Measurements from ENCODE around the gene DEFB112. TPM values are rescaled to one million over a fixed set of nuclear protein-coding genes. Genes with fewer than 3 reads are reported as not detected.
A peak's percentile ranks its signal among the peaks of the same experiment; 100 is the strongest.

Gene DEFB112
- total and polyA plus RNA-seq, 12 donors, result not detected

DNA sequence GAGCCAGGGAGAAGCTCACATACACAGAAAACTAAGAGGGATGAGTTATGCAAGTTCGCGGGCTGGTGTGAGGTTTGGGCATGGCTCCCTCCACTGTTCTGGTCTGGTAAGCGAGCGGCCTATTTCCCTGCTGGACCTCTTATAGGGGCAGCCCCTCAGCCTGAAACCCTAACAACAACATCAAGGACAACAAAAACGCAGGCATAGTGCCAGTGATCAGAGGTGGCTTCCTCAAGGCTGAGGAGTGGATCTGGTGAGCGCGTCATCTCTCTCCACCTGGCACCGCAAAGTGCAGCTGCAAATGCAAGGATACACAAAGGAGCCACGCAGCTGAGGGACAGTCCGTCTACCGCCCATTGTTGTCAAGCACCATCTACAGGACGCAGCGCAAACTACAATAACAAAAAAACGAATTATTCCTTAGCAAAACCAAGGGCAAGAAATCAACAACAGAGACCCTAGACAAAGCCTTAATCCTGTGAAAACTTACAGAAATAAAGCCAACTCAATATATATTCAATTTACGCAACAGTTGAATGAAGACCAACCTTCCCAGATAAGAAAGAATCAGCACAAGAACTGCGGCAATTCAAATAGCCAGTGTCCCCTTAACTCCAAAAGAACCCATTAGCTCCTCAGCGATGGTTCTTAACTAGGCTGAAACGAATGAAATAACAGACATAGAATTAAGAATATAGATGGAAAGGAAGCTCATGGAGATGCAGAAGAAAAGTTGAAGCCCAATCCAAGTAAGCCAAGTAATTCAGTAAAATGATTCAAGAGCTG is 18.8 kb downstream of the DEFB112 start:
- H3K4me1 ChIP-seq (replicated peaks in 1 of 2), result no peaks in the 10 kb centered on the region
- H3K36me3 ChIP-seq (replicated peaks in 1 of 2), result no peaks in the 10 kb centered on the region
- 42 to 53% (median 50%) methylated on average over 18 of the region's 18 CpGs for WGBS, 4 donors
- H3K9me3 ChIP-seq (replicated peaks in 1 of 3), result no peaks in the 10 kb centered on the region
- TF ChIP-seq POLR2A (IDR thresholded peaks at IDR 0.05), result no peak
- TF ChIP-seq, protein P1, sequence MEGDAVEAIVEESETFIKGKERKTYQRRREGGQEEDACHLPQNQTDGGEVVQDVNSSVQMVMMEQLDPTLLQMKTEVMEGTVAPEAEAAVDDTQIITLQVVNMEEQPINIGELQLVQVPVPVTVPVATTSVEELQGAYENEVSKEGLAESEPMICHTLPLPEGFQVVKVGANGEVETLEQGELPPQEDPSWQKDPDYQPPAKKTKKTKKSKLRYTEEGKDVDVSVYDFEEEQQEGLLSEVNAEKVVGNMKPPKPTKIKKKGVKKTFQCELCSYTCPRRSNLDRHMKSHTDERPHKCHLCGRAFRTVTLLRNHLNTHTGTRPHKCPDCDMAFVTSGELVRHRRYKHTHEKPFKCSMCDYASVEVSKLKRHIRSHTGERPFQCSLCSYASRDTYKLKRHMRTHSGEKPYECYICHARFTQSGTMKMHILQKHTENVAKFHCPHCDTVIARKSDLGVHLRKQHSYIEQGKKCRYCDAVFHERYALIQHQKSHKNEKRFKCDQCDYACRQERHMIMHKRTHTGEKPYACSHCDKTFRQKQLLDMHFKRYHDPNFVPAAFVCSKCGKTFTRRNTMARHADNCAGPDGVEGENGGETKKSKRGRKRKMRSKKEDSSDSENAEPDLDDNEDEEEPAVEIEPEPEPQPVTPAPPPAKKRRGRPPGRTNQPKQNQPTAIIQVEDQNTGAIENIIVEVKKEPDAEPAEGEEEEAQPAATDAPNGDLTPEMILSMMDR (IDR thresholded peaks at IDR 0.05), result no peak
- intact Hi-C loops (cut with DNase I), result no loop called here
- no peaks in the 10 kb centered on the region for H3K27me3 ChIP-seq
- H3K27ac ChIP-seq, result no peak overlapping the region
- no peak overlapping the region for H3K4me3 ChIP-seq
- DNase-seq, result peak in 4 of 7 donors; percentile 10 to 23 (median 18)

DNA sequence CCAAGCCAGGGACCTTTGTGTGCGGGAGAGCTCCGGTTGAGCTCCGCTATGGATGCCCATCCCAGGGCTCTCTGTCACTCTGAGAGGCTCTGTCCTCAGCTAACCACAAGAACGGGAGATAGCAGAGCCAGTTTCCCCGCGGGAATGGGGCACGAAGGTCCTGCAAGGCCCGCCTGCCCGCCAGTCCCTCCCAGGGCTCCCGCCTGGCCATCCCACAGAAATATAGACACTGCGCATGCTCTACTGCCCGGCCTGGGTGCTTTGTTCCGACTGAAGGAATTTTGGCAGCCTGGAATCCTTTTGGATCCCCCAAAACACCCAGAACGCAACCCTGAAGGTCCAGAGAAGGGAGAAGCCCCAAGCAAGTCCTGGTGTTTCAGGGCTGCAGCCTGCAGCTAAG is 19.4 kb downstream of the DEFB112 start:
- no peaks in the 10 kb centered on the region for H3K27me3 ChIP-seq
- H3K36me3 ChIP-seq (replicated peaks in 1 of 2), result no peaks in the 10 kb centered on the region
- H3K4me1 ChIP-seq (replicated peaks in 1 of 2), result no peaks in the 10 kb centered on the region
- DNase-seq, result no peak
- H3K4me3 ChIP-seq, result no peak overlapping the region
- H3K27ac ChIP-seq, result no peak overlapping the region
- 86 to 99% (median 91%) methylated on average over 8 to 14 of the region's 14 CpGs for WGBS, 4 donors
- TF ChIP-seq POLR2A (IDR thresholded peaks at IDR 0.05), result no peak
- intact Hi-C loops (cut with DNase I), result no loop called here
- no peaks in the 10 kb centered on the region for H3K9me3 ChIP-seq (replicated peaks in 1 of 3)

- 84 to 96% (median 91%) methylated on average over 3 to 4 of the region's 4 CpGs for WGBS, 4 donors
Measured at GRCh38 chr6:50025258-50025657, 24.5 kb downstream of the DEFB112 start.

DNA sequence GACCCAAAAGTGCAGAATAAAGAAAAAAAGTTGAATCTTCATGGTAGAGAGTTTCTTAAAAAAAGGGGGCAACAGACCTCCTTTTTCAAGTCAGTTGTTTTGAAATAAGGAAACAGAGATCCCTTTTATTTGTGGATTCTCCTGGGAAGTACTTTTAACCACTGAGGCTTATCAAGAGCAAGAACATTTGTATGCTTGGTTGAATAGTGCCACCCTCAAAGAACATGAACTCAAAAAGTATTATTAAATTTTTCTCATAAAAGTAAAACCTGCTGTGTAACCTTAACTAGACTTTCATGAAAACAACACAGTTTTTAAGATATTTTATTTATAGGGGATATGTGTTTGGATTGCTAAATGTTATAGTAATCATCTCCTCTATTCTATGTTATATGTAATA is 27.8 kb downstream of the DEFB112 start, which contains the start of gene DEFB110:
DEFB110 (minus strand) TSS at position 101 of the 400 bp plus-strand sequence; CDS start at position 42, 59 bp downstream.
- no peak for DNase-seq
- no peaks in the 10 kb centered on the region for H3K36me3 ChIP-seq (replicated peaks in 1 of 2)
- H3K27me3 ChIP-seq, result no peaks in the 10 kb centered on the region
- H3K4me1 ChIP-seq (replicated peaks in 1 of 2), result no peaks in the 10 kb centered on the region
- no peak within 1 kb of the TSS for H3K4me3 ChIP-seq
- TF ChIP-seq, protein P1 (IDR thresholded peaks at IDR 0.05), result no peak
- TF ChIP-seq POLR2A (IDR thresholded peaks at IDR 0.05), result no peak
- H3K9me3 ChIP-seq (replicated peaks in 1 of 3), result no peaks in the 10 kb centered on the region
- intact Hi-C loops (cut with DNase I), result no loop called here
- H3K27ac ChIP-seq, result no peak within 1 kb of the TSS

More at GRCh38 chr6:50025258-50025657, 24.5 kb downstream of the DEFB112 start:
- TF ChIP-seq, protein P1 (IDR thresholded peaks at IDR 0.05), result no peak
- no peak for TF ChIP-seq POLR2A (IDR thresholded peaks at IDR 0.05)
- H3K9me3 ChIP-seq (replicated peaks in 1 of 3), result no peaks in the 10 kb centered on the region
- no peak overlapping the region for H3K4me3 ChIP-seq
- H3K4me1 ChIP-seq (replicated peaks in 1 of 2), result no peaks in the 10 kb centered on the region
- intact Hi-C loops (cut with DNase I), result no loop called here
- H3K27ac ChIP-seq, result no peak overlapping the region
- no peaks in the 10 kb centered on the region for H3K27me3 ChIP-seq
- DNase-seq, result no peak
- H3K36me3 ChIP-seq (replicated peaks in 1 of 2), result no peaks in the 10 kb centered on the region

GRCh38 chr6:50007819-50008218 is 41.9 kb downstream of the DEFB112 start:
- TF ChIP-seq, protein P1 (IDR thresholded peaks at IDR 0.05), result no peak
- no peak for TF ChIP-seq POLR2A (IDR thresholded peaks at IDR 0.05)
- Histone ChIP-seq H3K4me1 (replicated peaks in 1 of 2) (no peaks in the 10 kb centered on the region), H3K9me3 (replicated peaks in 1 of 3) (no peaks in the 10 kb centered on the region), H3K27ac (no peak overlapping the region), H3K36me3 (replicated peaks in 1 of 2) (no peaks in the 10 kb centered on the region), H3K27me3 (no peaks in the 10 kb centered on the region), H3K4me3 (no peak overlapping the region)
- WGBS, 4 donors, result 73 to 80% (median 76%) methylated on average over 3 of the region's 3 CpGs
- DNase-seq, result no peak
- intact Hi-C loops (cut with DNase I), result no loop called here

Measured in adrenal gland (tissue), 12 donors.